Activated T-cell treated with anti-CD3 and anti-CD28 coated beads for 4 hours (primary cell): ENCODE measurements around the gene STX8.

Experiments used
- DNase-seq: peaks from one replicate; pipeline ENCODE4 v3.0.0-alpha.2; 2020

The STX8 gene

DNA sequence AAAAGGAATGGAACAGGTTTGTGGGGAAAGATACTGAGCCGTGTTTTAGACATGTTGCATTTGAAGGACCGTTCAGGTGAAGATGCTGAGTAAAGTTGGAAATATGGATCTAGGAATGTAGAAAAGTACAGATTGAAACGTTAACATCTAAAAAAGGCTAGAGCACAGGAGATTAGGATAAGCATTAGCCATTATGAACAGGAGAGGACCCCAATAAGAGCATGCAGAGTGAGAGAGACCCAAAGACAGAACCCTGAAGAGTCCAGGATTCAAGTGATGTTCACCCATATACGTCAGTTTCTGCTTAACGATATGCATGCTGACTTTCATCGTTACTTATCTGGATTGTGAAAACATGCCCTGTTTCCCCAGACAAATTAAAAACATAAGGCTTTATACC, 140.5 kb downstream of the STX8 start:
- DNase-seq, result no peak

DNA sequence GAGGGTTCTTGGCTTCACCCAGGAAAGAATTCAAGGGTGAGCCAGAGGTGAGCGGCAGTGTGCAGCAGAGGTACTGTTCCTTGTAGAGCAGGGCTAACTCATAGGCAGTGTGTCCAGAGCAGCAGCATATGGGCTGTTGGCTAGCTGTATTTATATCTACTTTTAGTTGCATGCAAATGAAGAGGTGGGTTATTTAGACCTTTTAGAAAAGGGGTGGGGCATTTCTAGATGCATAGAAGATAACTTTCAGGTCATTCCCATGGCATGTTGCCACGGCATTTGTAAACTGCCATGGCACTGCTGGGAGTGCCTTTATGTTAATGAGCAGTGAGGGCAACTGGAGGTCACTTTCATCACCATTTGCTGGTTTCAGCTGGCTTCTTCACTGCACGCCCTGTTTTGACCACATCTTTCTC, 141.0 kb downstream of the STX8 start:
- DNase-seq, result no peak

DNA sequence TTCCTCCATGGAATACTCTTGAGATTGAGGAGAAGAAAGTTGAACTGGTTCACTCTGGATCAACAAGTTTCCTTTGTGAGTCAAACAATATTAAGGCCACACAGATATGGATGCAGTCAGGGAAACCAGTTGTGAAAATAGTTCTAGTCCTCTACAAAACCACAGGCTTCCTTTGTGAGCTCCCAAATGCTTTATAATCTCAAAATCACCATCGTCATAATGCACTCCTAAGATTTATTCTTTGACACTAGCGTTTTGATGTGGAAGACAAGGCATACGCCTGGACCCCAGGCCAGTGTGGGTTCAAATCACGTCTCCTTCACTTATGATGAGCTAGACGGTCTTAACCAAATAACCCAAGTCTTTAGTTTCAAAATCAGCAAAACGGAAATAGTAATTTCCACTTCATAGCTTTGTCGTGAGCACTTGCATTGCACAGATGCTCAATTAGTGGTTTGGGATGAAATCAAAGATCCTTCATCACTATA, 142.6 kb downstream of the STX8 start:
- DNase-seq, result no peak

DNA sequence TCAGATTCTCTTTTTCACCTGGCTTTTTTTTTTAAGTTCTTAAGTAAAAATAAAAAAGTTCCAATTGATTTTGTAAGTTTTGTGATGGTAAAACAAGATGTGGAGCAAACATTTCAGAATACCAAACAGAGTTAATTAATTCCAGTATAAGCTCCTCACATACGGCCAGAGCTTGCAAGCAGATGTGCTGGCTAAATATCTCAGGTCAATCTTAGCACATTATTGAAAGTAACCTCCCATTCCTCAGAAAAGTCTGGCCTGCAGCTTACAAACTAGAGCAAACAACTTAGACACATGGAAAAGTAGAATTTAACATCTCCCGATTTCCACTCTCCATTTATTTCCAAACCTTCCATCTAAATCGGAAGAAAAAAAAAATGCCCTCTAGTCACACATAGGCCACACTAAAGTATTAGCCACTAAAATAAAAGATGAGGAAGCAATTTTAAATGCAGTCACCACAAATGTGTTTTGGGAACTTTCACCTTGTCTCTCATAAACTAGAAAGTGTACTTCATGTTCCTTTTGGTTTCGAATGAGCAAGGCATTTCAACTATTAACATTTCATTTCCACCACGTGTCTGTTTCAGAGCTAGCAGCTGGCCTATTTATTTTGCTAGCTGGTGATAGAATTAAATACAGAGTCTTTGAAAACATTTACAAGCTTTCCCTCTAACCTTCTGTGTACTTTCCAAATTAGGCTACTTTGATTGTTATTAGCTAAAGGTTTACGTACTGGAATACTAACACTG, 143.3 kb downstream of the STX8 start:
- DNase-seq, result no peak

DNA sequence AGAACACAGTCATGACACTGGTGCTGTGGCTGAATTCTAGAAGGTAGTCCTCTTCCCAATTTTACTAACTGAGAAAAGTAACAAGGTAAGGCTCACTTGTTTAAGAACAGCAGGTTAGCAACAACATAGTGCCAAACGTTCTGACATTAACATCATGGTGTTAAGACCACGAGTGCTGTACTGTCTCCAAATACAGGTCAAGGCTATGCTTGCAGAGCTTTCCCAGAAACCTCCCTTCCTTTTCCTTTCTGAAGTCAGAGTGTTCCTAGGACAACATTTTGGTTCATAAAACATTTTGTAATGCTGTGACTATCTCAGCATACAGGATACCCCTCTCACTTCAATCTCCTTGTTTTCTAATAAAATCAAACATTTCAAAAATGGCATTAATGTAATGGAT, 144.0 kb downstream of the STX8 start:
- DNase-seq, result no peak

DNA sequence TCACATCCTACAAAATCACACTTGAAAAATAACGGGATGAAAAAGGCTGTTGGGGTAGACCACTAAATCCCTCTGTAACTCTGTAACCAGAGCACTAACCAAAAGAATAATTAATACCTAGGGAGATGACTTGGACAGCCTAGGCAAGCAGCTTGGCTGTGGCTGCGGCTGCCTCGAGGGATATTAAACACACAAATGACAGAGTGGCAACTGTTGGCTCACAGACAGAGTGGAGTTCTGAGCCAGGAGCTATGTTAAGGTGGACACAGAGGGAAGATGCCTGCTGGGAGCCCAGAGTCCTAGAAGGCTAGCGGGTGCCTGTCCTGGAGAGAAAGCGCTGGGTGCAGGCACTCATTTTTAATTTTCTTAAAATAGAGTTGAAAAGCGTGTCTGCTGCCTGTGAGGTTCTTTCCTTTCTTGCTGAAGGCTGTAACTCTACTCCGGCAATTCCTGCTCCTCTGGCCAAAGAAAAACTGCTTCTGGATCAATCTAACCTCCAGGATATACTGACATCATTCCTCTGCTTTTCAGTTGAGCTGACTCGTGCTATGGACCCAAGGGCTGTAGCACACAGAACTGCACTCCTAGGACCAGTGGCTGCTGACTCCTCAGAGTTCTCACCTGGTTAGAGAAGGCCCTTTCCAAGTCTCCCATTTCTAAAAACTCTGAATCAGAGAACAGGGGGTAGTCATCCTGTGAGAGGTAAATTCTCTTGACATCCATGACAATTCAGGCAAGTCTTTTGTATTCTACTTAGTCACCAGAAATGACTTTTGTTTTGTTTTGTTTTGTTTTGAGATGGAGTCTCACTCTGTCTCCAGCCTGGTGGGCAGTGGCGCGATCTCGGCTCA, 147.9 kb downstream of the STX8 start:
- DNase-seq, result no peak

DNA sequence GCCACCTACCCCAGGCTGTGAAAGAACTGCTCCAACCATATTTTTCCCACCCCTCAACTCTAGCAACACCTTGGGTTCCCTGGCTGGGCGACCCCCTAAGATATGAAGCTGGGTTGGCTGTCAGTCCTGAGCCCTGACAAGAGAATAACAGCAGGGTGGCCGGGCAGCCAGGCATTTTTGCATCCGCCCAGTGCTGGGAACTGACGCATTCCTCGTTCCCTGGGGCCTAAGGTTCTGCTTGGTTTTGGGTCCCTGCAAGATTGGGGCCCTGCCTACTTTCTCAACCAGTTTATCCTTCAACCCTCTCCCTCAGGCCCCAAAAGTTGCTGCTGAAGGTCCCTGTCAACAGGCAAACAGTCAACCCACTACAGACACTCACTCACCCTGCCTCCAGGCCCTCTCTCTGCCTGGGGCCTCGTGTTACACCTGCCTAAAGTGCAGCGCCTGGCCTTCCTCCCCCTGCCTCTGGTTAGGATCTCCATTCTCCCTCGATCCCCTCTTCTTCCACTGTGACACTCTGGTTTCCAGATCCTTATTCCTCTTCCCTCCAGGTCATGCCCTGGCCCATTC, 151.5 kb downstream of the STX8 start:
- no peak for DNase-seq

DNA sequence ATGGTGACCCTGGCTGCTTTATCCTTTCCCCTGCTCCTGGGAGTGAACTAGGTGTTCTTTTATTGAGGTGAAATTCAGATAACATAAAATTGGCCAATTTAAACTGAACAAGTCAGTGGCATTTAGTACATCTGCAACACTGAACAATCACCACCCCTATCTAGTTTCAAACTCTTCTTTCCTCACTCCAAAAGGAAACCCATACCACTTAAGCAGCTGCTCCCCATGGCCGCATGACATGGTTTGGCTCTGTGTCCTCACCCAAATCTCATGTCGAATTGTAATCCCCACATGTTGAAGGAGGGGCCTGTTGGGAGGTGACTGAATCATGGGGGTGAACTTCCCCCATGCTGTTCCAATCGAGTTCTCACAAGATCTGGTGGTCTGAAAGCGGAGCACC, 154.1 kb downstream of the STX8 start:
- DNase-seq, result no peak

DNA sequence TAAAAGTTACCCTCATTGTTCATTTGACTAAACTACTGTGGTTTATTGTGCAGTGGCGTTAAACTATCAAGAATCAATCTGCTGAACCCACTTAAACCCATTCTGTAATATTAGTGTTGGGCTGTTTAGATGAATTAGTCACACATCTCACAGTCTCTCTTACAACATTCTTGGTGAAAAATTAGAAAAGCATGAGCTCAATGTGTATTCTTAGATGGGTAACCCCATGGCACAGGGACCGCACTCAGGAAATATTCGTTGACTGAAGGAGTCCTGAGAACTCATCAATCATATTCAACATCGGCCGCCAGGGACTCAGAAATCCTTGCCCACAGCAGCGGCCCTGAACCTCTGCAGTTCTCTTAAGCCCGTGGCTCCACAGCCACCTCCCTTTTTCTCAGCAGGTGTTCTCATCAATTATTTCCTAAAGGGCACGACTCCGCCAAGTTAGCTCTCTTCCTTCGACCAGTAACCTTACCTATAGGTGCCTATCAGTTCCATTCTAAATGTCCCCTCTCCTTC, 155.6 kb downstream of the STX8 start:
- no peak for DNase-seq

DNA sequence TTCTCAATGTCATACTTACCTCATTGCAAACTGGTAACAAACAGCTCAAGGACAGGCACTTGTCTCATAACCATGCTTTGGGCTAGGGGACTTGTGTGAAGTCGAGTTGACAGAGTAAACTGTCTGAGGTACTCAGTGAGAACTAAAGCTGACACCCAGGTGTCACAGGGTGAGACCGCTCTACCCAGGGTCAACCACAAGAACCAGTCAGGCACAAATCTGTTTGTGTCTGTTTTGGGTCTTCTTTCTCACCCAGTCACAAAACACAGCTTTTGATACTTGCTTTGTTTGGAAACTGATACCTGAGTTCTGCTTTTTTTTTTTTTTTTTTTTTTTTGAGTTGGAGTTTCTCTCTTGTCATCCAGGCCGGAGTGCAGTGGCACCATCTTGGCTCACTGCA, 161.1 kb downstream of the STX8 start:
- no peak for DNase-seq

DNA sequence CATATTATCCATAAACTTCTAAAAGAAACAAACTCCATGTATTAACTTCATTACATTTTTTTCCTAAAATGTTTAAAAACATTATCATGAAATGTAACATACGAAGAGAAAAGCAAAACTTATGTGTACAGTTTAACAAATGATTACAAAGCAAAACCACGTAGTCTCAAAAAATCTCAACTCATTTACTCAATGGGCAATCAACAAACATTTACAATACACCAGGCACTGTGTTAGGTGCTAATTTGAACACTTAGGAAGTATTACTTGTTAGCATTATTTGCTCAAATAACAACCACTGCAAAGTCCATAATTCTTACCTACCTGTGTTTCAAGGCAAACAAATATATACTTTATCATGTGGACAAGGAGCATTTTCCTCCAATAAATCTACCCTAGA, 164.9 kb downstream of the STX8 start:
- DNase-seq, result no peak

DNA sequence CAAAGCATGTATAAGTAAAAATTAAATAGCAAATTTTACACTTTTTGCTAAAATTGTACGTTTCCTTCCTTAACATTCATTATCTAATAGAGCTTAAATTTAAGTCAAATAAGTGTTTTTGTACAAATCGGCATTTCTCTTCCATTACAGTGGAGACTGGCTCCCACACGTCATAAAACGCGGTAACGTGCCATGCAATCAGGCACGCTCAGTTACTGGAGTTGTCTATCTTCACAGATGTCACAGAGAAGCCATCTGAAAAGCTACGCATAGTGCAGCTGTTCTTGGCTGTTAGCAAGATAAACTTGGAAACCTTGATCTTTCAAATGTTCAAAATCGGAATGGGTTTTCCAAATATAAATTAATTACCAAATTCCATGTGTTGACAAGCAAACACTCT, 165.3 kb downstream of the STX8 start:
- DNase-seq, result no peak

DNA sequence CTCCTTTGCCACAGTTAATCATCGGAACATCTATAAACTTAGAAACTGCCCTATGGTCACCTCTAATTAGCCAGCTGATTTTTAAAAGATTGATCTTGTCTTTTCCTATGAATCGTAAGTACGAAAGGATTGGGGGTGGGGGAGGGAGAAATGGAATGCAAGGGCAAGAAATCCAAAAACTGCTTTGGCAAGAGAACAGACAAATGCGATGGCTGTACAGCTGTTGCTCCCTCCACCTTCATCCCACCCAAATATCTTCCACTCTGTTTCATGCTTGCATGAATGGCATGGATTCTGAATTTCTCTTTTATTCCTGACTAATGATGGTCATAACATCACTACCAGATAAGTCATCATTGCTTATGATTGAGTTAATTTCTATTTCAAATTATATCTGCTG, 165.7 kb downstream of the STX8 start:
- no peak for DNase-seq

DNA sequence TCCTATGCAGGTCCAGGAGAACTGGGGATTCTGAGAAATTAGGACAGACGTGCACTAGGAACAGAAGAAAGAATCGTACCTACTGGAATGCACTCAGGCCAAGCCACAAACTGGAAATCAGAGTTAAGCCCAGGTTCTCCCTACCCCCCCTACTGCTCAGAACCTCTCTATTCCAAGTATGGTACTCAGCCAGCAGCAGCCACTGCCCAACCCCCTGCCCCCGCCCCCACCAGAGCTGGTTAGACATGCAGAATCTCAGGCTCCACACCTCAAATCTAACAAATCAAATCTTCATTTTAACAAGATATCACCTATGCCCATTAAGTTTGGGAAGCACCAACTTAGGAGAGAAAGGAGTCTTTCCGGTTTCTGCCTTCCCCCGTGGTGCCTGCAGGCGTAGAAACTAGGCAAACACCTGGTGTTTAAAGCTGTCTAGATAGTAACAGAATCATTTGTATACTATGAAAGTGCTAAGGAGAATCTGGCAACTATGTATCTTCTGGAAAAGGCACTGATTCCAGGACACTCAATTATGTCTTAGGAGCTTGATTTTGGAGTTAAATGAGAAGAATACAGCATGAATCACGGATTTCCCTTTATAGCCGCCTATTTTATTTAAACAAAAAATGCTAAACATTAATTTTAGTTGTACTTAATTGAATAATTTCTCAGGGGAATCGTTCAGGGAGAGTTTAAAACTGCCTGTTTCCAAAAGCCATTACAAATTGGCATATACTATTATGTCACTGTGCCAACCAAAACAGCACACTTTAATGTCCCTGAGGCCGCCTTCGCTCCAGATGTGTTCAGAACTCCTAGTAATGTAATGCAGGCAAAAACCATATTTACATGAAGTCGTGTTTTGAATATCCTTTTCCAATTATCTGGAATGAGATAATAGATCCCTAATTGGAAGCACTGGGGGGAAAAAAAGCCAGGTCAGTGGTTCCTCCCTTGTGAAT, 166.5 kb downstream of the STX8 start:
- no peak for DNase-seq

DNA sequence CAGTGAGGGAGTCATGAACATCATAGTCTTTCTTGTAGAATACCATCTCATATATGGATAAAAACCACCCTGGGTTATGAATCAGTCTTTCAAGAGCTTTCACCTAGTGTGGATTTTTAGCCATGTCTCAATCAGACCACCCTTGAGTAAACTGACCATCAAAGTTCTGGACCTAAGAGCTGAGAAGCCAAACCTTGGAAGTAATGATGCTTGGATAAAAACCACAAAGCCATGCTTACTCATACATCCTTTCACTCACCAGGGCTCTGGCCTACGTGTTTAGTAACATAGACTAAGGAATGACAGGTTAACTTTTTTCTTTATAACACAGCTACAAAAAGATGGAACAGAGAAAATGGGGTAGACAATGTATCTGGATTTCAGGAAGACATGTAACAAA, 167.2 kb downstream of the STX8 start:
- no peak for DNase-seq

DNA sequence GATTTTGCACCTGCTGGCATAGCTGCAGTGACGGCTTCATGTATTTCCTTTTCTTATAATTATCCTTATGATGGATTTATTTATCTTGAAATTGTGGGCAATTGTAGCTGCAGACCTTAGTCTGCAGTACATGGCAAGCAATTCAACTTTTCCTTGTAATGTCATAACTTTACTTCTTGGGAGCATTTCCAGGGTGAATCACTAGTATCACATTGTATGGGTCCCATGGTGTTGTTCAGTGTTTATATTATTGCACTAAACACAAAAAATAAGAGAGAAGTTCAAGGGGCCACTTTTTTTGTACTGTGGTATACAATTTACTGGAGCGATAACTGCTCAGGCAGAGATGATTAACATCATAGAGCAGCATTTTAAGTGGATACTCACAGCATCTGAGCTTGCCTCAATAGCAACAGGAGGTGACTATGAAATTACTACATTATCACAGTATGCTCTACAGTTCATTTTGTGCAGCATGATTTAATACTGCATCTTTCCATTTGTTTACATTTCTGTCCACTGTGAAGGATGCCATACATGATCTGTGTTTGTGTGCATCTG, 169.5 kb downstream of the STX8 start:
- no peak for DNase-seq

DNA sequence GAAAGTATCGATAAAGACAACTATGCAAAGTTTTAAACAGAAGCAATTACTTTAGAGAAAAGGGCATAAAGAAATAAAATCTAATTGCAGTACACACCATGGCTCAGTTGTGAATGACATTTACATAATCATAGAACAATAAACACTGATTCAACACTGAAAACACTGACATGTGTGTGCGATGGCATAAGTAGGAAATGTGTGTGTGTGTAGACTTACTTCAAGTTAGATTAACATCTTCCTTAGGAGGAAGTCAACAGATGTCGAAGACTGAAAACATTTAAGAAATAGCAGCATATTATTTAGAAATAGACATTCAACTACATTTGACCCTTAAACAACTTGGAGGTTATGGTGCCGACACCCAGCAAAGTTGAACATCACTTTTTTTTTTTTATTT, 172.4 kb downstream of the STX8 start:
- no peak for DNase-seq

DNA sequence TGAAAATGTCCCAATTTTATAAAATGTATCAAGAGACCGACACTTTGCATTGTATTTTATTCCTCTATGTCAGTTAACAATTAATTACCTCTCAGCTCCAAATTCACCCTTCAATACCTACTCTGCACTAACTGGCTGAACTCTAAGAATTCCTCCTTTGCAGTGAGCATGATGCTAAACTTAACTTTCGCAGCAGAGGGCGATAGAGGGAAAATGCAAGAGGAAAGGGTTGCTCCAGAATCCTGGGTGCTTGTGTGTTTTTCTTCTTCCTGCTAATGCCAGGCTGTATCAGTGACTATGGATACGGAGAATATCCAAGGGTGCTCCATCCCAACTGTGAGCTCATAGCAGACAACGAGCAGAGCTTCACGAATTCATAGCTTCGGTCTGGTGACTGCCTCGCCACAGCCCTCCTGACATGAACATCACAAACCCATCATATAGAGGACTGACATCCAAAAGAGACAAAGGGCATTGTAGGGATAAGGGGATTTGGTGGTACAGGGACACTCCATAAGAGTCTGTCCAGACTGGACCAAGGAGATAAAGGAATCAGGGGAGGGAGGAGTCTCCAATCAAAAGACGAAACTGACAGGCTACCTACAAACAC, 172.9 kb downstream of the STX8 start:
- DNase-seq, result no peak

DNA sequence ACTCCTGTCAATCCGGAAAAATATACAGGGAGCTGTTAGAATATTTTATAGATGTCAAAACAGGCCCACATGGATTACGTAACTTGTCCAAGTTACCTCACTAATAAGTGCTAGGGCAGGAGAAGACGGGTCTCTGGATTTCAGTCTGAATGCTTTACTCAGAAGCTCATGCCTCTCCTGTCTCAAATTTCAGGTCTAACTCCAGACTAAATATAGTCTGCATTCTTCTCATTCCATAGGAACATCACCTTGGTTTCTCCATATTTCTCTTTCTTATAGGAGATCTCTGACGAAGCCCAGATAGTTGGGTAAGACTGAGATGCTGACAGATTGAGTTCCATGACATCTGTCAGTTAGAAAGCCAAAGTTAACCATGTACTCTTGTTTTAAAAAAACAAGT, 174.2 kb downstream of the STX8 start:
- no peak for DNase-seq

DNA sequence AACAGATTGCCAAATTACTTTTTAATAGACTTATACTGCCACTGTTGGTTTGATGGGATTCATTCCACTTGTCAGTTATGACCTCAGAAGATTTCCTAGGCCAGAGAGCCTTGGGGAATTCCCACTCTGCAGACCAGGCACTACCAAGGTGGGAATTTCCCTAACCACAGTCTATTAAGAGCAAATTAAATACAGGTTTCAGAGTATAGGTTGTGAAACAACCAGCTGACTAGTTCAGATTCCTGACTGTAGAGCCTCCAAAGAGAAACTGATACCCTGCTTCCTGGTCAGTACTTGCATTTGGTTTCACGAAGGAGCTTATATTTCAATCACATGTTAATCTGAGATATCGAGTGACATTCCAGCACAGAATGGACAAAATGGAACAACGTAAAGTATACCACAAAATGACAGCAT, 186.5 kb downstream of the STX8 start:
- no peak for DNase-seq

DNA sequence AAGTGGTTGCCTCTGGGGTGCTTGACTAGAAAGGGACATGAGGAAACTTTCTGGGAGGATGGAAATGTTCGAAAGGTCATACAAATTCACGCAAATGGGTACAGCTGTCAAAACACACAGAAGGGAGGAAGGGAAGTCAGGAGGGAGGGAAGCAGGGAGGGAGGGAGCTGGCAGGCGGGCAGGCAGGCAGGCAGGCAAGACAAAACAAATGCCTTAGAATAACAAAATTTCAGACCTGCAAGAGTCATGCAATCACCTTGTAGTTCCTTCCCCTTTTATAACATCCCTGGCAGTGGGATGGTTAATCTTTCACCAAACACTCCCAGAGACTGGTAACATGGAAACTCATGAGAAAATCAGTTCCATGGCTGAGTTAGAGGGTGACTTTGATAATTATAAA, 189.2 kb downstream of the STX8 start:
- no peak for DNase-seq

DNA sequence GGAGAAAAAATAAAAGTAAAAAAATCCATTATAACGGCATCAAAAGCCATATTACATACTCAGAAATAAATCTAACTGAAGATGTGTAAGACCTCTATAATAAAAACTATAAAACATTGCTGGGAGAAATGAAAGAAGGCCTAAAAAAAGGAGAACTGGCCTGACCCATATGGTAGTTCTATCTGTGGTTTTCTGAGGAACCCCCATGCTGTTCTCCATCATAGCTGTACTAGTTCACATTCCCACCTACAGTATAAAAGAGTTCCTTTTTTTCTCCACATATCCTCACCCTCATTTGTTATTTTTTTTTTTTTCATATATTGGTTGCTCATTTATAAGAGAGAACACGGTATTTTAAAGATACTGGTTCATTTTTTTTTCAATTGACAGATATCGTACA, 191.8 kb downstream of the STX8 start:
- DNase-seq, result no peak
